ENCODE results near the gene U2AF2.

DNA sequence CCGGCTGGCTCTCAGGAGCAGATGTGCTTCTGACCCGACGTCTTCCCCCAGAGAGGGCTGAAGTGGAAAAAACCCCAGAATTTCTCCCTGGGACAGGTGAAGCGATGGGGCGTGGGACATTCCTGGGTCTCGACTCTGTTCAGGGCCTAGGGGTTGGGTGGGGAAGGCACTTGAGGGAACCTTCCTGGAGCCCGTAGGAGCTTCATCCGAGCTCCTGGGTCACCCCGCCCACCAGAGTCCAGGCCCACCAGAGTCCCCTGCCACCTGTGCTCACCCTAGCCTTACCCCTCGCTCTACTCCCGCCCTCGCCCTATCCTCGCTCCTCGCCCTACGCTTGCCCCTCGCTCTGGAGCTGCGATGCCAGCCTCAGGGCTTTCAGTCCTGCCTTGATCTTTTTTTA is 43.4 kb downstream of the U2AF2 start:
- TF ChIP-seq CTCF (conservative IDR thresholded peaks at IDR 0.05; ENCODE audit: low read depth, low read length) (no peak), EZH2 (IDR thresholded peaks at IDR 0.05; ENCODE audit: borderline replicate concordance, low read depth, low read length, poor library complexity, severe bottlenecking) (no peak)
